Measurements from ENCODE around the gene TLR10. TPM values are rescaled to one million over a fixed set of nuclear protein-coding genes. Genes with fewer than 3 reads are reported as not detected.

The TLR10 gene
- polyA plus RNA-seq, 1 experiment, result not detected

DNA sequence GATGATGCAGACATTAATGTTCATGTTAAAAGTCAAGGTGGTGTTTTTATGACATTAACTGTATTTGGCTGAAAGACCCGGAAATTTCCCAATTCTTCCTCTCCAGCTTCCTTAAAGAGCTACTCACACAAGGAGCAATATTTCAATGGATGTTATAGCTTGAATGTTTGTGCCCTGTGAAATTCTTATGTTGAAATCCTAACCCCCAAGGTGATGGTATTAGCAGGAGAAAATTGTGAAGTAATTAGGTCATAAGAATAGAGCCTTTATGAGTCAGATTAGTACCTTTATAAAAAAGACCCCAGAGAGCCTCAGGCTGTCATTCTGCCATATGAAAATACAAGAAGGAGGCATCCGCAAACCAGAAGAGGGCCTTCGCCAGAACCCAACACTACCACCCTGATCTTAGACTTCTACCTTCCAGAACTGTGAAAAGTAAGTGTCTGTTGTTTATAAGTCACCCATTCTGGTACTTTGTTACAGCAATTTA is 18.2 kb upstream of the TLR10 start:
- ChIA-PET CTCF (interaction anchor here (0.9 to 2.3 kb wide), 3 partner anchors 14 to 41 kb away, joined by 3 to 10 read pairs (median 4); partner anchors contain the start of gene TLR10), POLR2A (no interaction called here)
- TF ChIP-seq, protein P1, sequence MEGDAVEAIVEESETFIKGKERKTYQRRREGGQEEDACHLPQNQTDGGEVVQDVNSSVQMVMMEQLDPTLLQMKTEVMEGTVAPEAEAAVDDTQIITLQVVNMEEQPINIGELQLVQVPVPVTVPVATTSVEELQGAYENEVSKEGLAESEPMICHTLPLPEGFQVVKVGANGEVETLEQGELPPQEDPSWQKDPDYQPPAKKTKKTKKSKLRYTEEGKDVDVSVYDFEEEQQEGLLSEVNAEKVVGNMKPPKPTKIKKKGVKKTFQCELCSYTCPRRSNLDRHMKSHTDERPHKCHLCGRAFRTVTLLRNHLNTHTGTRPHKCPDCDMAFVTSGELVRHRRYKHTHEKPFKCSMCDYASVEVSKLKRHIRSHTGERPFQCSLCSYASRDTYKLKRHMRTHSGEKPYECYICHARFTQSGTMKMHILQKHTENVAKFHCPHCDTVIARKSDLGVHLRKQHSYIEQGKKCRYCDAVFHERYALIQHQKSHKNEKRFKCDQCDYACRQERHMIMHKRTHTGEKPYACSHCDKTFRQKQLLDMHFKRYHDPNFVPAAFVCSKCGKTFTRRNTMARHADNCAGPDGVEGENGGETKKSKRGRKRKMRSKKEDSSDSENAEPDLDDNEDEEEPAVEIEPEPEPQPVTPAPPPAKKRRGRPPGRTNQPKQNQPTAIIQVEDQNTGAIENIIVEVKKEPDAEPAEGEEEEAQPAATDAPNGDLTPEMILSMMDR (IDR thresholded peaks at IDR 0.05; ENCODE audit: insufficient read depth, low read depth, low read length), result no peak
- Histone ChIP-seq H3K4me3 (ENCODE audit: low read depth, low read length) (no peak overlapping the region), H3K27me3 (ENCODE audit: control insufficient read depth, insufficient read depth, low read length) (peaks cover 1% of the 10 kb centered on the region; the same call in 1 of the 2 replicates), H3K36me3 (ENCODE audit: control insufficient read depth, insufficient read depth, low read length) (no peaks in the 10 kb centered on the region)
- DNase-seq (ENCODE audit: low read depth), result no peak

DNA sequence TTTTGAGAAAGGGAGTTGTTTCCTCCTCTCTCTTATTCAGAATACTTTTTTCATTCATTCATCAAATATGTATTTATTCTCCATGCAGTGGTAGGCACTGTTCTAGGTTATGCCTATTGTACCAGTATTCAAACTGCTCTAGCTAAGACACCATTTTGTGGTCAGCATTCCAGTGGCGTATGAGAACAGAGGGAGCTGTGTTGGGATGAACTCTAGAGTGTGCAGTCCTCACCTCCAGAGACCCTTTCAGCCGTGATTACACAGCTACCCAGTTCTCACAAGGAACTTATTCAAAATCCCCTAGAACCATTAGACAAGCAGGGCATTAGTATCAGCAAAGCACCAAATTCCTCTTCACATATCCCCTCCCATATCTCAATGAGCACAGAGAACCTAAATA is 17.6 kb upstream of the TLR10 start:
- ChIA-PET CTCF (interaction anchor here (0.9 to 2.3 kb wide), 3 partner anchors 14 to 40 kb away, joined by 3 to 10 read pairs (median 4); partner anchors contain the start of gene TLR10), POLR2A (no interaction called here)
- DNase-seq (ENCODE audit: low read depth), result no peak

DNA sequence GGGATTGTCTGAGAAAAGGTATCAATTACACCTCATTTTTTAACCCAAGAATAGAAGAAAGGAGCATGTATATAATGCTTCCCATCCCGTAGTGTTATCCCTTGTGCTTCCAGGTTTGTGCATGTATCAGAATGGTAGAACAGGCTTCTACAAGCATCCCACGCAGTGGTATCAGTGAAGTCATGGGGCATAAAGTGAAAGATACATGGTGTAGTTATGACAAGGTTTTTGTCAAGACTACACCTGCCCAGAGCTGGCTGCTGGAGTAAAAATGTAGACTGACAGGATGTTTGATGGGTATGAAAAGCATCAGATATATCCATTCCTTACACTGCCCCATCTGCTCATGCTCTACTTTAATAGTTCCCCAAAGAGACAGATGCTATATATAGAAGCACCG is 12.3 kb upstream of the TLR10 start:
- no peak for DNase-seq (ENCODE audit: low read depth)
- Histone ChIP-seq H3K27me3 (ENCODE audit: control insufficient read depth, insufficient read depth, low read length) (peaks cover 8% of the 10 kb centered on the region), H3K4me3 (ENCODE audit: low read depth, low read length) (no peak overlapping the region), H3K36me3 (ENCODE audit: control insufficient read depth, insufficient read depth, low read length) (no peaks in the 10 kb centered on the region)
- POLR2A ChIA-PET, result no interaction called here
- TF ChIP-seq, protein P1 (IDR thresholded peaks at IDR 0.05; ENCODE audit: insufficient read depth, low read depth, low read length), result no peak
- CTCF ChIA-PET, result interaction anchor here (1.0 to 2.5 kb wide), 4 partner anchors 9 to 340 kb away, joined by 3 to 11 read pairs (median 6); partner anchors contain the start of gene TLR1

More for the DNA sequence above, 17.6 kb upstream of the TLR10 start:
- no peaks in the 10 kb centered on the region for H3K36me3 ChIP-seq (ENCODE audit: control insufficient read depth, insufficient read depth, low read length)
- peaks cover 1% of the 10 kb centered on the region; the same call in 1 of the 2 replicates for H3K27me3 ChIP-seq (ENCODE audit: control insufficient read depth, insufficient read depth, low read length)
- TF ChIP-seq, protein P1 (IDR thresholded peaks at IDR 0.05; ENCODE audit: insufficient read depth, low read depth, low read length), result no peak
- no peak overlapping the region for H3K4me3 ChIP-seq (ENCODE audit: low read depth, low read length)

DNA sequence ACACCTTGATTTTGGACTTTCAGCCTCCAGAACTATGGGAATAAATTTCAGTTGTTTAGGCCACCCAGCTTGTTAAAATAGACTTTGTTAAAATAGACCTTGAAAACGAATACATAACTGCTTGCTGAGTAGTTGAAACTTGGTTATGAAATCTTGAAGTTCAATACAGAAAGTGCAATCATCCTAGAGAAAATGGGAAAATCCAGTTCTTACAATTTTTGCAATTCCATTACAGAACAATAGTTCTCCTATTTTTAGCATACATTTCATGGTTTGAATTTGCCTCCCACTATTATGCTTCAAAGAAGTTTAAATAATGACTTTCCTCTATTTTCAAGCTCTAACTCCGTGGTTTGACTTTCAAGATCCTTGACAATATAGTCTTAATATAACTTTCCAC is 11.3 kb upstream of the TLR10 start:
- H3K4me3 ChIP-seq (ENCODE audit: low read depth, low read length), result no peak overlapping the region
- TF ChIP-seq, protein P1 (IDR thresholded peaks at IDR 0.05; ENCODE audit: insufficient read depth, low read depth, low read length), result no peak
- H3K36me3 ChIP-seq (ENCODE audit: control insufficient read depth, insufficient read depth, low read length), result no peaks in the 10 kb centered on the region
- no peak for DNase-seq (ENCODE audit: low read depth)
- H3K27me3 ChIP-seq (ENCODE audit: control insufficient read depth, insufficient read depth, low read length), result peaks cover 8% of the 10 kb centered on the region
- ChIA-PET POLR2A (no interaction called here), CTCF (interaction anchor here (1.0 to 2.5 kb wide), 4 partner anchors 10 to 341 kb away, joined by 3 to 11 read pairs (median 4); partner anchors contain the start of genes TLR1 and TLR10)

DNA sequence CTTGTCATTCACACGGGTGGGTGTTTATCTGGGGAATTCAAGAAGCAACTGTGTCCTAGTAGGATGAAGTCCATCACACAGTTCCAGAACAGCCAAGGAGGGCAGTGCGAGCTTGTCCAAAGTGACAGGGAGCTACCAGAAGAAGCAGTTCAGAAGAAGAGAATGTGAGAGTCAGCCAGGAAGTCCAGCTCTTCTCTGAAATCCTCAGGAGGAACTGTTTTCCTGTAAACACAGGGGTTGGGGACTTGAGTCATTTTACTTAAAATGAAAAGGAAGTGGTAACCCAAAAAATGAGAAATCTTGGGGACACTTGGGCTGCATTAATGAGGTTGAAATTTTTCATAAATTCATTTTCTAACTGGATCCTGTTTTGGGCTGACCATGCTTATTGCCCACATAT is 8.2 kb upstream of the TLR10 start:
- no peaks in the 10 kb centered on the region for H3K36me3 ChIP-seq (ENCODE audit: control insufficient read depth, insufficient read depth, low read length)
- ChIA-PET POLR2A (no interaction called here), CTCF (interaction anchor here (2.0 to 2.8 kb wide), 2 partner anchors 8 to 14 kb away, joined by 9 to 20 read pairs; partner anchors contain the start of genes TLR1 and TLR10)
- H3K4me3 ChIP-seq (ENCODE audit: low read depth, low read length), result no peak overlapping the region
- peaks cover 7% of the 10 kb centered on the region for H3K27me3 ChIP-seq (ENCODE audit: control insufficient read depth, insufficient read depth, low read length)
- no peak for DNase-seq (ENCODE audit: low read depth)
- TF ChIP-seq, protein P1 (IDR thresholded peaks at IDR 0.05; ENCODE audit: insufficient read depth, low read depth, low read length), result no peak
